ENCODE data around the gene CAV1.

DNA sequence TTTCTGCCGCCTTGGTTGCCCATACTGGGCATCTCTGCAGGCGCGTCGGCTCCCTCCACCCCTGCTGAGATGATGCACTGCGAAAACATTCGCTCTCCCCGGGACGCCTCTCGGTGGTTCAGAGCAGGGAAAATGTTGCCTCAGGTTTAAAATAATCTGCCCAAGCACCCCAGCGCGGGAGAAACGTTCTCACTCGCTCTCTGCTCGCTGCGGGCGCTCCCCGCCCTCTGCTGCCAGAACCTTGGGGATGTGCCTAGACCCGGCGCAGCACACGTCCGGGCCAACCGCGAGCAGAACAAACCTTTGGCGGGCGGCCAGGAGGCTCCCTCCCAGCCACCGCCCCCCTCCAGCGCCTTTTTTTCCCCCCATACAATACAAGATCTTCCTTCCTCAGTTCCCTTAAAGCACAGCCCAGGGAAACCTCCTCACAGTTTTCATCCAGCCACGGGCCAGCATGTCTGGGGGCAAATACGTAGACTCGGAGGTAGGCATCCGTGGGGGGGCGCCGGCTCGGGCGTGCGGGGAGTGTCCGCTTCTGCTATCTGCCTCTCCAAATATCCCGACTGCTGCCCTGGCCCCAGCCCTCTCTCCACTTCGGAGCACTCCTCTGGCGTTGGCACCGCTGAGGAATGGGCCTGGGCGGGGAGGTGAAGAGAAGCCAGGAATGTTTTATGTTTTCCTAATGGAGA, at the start of gene CAV1:
- TF ChIP-seq, protein P1, sequence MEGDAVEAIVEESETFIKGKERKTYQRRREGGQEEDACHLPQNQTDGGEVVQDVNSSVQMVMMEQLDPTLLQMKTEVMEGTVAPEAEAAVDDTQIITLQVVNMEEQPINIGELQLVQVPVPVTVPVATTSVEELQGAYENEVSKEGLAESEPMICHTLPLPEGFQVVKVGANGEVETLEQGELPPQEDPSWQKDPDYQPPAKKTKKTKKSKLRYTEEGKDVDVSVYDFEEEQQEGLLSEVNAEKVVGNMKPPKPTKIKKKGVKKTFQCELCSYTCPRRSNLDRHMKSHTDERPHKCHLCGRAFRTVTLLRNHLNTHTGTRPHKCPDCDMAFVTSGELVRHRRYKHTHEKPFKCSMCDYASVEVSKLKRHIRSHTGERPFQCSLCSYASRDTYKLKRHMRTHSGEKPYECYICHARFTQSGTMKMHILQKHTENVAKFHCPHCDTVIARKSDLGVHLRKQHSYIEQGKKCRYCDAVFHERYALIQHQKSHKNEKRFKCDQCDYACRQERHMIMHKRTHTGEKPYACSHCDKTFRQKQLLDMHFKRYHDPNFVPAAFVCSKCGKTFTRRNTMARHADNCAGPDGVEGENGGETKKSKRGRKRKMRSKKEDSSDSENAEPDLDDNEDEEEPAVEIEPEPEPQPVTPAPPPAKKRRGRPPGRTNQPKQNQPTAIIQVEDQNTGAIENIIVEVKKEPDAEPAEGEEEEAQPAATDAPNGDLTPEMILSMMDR (conservative IDR thresholded peaks at IDR 0.05): no peak
- TF ChIP-seq ZFX (IDR thresholded peaks at IDR 0.05): no peak
